ENCODE data around the gene CHN2.

Gene CHN2

DNA sequence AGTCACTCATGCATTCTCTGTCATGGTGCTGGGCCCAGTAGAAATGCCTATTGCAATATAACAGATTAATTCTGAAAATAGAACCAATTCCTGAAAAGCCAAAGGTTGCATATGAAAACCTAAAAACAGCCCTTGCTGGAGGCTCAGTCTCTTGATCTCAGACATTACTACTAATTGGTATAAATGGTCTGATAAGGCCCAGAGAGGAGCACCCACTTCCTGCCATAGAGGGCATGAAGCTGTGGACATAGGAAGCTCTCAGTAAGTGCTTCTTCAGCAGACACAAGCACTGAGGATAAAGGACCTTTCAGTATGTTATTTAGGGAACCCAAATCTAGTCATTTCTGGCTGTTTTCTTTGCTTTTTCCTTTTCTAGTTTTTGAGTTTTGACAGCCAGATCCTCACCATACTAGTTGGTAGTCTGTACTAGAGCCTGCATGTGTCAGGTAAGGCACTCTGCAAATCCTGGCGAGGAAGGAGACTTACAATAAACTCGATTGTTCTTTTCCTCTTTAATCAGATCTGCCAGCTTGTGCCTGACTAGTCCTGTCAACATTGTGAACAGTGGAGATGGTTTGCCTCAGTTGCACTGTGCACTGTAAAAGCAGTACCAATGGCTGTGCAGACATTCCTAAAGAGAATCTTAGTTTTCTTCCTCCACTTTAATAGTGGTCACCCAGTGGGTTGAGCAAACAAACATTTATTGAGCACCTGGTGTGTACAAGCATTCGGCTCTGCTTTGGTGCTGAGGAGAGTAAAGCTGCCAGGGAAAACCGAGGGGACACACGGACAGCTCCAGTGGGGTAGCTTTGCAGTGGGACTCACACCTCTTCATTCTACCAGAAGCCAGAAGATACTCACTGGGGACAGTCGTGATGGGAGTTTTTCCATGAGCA lies 140.9 kb downstream of the CHN2 start:
- no peak for DNase-seq (ENCODE audit: low spot score)

DNA sequence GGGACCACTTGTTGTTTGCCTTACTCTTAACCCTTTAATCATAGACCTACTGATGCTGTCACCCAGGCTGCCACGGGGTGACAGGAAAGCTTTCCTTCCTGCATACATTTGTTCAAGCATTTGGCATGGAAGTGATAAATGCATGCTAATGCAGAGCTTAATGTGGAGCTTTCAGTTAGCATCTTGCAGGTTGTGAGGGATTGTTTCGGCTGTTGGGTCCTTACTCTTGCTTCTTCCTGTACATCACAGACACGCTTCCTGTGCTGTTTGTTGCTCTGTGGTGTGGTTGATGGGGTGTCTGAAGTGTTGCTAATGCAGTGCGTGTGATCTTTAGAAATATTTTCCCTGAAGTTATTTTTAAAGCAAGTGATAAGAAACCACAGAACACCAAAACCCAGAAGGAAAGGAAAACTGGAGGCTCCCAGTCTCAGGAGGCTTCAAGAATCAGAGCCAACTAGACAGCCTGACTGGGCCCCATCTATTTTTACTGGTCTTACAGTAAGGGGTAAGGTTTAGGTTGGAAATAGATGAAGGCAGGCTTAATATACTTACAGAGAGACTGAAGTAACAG lies 143.1 kb downstream of the CHN2 start:
- DNase-seq (ENCODE audit: low spot score): no peak

DNA sequence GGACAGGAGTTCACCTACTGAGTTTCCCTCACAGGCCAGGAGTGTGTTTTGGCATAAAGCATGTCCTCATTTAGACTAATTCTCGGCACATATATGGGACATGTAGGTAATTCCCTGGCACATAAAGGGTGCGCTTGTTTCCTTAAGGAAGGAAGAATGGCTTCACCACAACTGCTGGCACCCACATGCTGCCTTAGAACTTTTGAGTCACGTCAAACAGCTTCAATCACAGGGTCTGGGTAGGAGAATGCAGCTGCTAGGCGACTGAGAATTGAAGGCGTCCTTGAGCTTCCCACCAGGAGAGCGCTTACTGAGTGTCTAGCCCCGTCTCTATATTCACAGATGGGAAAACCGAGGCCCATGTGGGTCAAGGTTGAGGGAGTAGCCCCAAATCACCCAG lies 146.1 kb downstream of the CHN2 start:
- DNase-seq (ENCODE audit: low spot score): no peak

DNA sequence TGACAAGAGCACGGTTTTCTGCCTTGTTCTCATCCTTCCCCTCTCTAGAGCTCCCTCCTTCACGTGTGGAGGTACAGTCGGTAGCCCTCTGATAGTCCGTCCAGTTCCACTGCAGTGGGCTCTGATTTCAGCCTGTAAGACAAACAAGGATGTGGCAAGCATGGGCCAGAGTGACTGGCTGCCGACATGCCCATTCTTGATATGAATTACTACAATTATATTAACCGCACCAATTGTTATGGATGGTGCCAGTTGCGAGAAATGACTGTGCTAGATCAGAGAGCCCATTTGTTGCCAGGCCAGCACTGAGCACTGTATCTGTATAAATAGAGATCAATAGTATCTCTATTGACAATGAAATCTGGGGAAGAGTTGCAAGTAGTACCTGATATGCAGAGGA lies 146.6 kb downstream of the CHN2 start:
- no peak for DNase-seq (ENCODE audit: low spot score)

DNA sequence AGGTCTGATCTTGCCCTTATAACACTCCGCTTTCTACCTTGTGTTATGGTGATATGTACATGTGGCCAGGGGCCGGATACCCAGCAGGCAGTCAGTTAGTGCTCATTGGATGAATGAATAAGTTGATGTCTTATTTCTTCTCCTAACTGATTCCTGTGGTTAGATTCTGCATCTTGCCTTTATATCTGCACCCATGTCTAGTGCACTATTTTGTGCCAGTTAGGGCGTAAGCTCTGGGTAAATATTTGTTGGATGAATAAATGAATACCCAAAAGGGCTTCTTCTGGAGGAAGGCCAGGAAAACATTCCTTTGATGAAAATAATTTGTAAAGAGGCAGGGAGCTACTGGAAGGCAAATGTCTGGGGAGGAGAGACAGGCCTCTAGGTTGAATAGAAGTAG lies 148.2 kb downstream of the CHN2 start:
- DNase-seq (ENCODE audit: low spot score): no peak

DNA sequence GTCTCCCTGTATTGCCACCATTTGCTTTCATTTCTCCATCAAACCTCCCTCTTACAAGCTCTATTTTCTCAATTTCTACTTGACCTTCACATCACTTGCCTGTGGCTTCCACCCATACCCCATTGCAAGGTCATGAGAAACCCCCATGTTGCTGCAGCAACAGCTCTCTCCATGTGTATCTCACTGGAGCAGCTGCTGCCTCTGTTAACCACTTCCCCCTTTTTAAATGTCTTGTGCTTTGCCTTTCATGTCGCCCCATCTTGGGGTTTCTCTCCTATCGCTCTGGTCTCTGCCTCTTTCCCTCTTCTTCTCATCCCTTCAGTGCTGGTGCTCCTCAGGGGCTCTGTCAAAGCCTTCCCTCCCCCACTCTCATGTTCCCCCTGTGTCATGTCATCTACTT lies 148.8 kb downstream of the CHN2 start:
- no peak for DNase-seq (ENCODE audit: low spot score)

DNA sequence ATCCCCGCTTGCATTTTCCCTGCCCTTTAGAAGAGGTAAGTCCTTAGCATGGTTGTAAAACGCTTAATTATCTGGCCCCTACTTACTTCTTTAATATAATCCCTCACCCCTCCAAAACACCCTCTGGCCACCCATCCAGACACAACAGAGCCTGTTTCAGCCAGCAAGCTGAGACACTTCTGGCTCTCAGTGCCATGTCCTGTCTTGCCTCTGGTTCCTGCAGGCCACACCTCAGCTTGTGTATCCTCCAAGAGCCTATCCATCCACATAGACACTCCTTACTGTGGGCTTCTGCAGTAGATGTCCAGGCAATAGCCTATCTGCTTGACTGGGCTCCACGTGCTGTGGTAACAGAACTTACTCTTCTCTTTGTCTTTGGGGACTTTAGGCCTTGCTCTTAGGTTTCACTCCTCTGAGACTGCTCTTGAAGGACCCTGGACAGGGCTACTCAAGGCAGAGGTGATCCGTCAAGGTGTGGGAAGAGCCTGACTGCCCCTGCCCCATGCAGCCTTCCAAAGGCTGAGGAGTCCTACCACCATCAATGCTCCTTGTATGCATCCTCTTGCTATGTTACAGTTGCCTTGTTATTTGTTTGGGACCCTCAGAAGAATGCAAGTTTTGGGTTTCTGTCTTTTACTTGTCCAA lies 149.9 kb downstream of the CHN2 start:
- DNase-seq (ENCODE audit: low spot score): no peak

DNA sequence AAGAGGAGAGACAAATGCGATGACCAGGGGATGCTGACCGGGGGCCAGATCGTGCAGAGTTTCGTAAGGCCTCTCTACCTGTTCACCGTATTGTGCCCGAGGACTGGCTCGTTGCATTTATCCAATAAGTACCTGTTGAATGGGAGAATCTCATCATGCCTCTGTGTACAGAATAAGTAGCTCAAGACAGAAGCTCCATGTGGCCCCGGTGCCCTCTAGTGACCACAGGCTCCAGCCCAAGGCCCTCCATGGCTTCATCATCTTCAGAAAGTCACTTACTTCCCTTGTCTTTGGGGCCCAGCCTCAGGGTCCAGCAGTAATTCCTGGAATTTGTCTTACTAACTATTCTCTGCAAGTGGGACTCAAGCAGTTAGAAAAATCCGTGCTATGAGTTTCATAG lies 151.0 kb downstream of the CHN2 start:
- DNase-seq (ENCODE audit: low spot score): no peak

DNA sequence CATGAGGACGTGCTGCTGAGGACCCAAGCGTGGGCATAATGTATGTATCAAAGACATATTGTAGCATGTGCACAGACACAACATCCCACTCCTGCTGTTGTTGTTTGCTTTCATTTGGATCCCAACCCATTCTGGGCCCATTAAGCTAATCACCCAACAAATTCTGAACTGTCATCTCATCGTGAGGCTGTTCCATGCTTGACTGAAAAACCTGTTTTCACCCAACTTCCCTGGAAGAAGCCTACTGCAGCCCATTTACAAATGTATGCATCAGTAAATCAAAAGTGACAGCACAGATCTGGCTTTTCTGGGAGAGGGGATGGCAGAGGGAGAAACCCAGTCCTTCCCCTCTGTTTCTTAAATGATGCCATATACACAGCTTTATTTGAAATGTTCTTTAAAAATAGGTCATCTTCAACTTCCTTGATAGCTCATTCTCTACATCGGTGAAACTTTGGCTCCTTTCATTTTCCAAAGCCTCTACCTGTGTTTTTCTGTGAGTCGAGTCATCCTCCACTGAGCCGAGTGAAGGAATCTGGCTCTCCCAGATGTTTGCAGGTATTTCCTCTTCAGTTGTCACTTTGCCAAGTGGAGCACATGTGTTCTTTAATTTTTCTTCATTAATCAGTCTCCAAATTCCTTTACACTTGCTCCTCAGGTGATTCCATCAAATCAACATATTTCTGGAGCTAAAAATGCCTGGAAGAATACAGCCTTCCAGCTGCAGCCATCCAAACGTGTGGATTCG lies 151.8 kb downstream of the CHN2 start:
- DNase-seq (ENCODE audit: low spot score): no peak

DNA sequence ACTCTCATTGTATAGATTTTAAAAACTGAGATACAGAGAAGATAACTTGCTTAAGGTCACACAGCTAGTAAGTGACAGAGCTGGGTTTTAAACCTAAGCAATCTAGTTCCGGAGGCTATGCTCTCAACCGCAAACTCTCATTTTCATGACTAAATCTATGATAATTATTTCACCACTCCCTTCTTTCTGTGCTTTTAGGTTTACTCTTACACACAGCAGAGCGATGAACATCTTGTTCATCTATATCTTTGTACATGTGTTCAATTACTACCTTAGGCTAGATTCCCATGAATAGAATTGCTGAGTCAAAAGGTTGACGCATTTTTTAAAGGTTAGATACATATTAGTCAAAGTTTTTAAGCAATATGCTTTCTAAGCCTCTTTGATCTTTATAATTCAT lies 154.8 kb downstream of the CHN2 start:
- DNase-seq (ENCODE audit: low spot score): no peak

DNA sequence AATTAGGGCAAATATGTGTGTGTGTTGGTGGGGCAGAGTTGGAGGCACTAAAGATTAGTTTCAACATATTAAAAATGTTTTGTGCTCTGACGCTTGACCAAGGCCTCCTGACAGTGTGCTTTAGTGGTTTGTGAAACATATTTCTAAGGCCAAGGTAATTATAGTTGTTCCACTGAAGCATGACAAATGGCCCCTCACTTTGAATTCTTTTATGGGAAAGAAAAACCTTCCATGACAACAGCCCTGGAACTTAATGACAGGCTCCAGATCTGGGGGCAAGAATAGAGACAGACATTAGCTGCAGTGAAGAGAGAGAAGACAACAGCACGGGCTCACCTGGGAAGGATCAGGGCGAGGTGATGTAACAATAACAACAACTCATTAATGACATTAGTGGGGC lies 155.8 kb downstream of the CHN2 start:
- DNase-seq (ENCODE audit: low spot score): no peak

DNA sequence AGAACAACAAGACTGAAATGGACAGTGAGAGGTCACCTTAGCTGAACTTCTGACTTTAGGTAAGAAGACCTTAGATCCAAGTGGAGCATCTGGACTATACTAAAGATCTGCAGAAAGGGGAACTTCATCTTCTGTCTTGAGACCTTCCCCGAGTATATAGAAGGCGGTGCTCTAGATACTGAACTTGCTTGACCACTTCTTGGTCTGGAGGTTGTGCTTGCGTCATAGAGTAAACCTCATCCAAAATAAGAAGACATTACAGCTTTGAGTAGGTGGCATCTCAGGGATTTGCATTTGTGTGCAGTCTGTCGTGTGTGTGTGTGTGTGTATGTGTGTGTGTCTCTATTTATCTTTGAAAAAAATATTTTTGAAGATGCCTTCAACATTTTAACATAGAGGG lies 157.5 kb downstream of the CHN2 start:
- DNase-seq (ENCODE audit: low spot score): no peak

DNA sequence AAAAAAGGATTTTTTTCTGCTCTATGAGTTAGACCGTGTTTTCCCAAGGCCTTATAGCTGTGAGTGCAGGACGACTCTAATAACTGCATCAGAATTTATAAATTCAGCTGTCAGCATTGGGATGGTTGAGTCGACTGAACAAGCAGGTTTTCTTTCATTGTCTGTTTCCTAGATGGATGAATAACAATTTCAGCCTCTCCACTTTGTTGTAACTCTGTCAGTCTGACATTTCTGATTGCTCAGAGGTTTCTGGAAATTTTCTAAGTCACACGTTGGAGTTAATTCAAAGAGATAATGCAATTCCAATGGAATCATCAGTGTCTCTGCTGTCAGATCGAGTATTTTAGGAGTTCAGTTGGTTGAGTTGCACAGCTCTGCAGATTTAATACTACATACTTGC lies 159.2 kb downstream of the CHN2 start:
- DNase-seq (ENCODE audit: low spot score): no peak

DNA sequence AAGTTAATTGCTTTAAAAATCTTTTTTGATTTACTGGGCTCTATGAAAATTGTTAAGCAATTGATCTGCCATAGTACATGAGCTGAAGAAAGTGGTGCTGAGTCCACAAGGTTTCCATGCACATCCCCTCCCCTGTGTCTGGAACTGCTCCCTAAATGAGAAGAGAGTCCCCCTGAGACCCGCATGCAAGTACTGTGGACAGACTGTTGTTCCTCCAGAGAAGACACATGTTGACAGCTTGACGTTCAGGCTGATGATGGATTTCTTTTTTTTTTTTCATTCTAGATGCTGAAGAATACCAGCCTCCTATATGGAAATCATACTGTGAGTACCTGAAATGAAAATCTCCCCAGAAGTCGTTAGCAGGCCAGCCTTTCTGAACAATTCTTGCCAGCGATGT lies 159.8 kb downstream of the CHN2 start:
- DNase-seq (ENCODE audit: low spot score): no peak

DNA sequence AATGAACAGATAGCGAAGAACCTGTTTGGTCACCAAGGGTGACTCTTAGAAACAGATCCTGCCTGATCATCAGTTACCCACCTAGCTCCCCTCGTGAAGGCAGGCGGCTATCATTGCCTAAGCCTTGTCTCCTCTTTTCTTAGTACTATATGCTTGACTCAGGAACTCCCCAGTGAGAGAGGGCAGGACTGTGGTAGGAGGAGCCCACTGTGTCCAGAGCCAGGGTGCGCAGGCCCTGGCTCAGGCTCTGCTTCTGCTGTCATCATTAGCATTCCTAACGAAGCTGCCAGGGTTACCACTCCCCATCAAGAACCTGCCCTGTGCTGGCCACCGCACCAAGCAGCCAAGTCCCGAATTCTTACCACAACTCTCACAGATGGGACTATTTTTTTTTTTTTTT lies 160.8 kb downstream of the CHN2 start:
- no peak for DNase-seq (ENCODE audit: low spot score)

DNA sequence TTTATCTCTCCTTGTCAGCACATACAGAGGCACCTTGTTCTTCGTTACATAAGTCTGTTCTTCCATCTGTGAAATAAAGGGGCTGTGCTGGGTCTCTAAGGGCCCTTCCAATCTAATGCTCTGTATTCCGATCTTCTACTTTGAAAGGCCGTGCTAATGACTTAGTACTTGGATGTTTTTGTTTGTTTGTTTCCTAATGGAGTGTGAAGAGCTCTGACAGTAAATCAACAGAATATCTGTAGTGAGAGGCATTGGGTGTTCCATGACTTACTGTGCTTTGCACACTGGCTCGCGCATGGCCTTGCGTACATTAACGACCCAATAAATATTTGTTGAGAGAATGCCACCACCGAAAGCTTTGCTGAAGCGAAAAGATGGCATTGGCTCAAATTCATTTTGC lies 162.1 kb downstream of the CHN2 start:
- DNase-seq (ENCODE audit: low spot score): no peak

DNA sequence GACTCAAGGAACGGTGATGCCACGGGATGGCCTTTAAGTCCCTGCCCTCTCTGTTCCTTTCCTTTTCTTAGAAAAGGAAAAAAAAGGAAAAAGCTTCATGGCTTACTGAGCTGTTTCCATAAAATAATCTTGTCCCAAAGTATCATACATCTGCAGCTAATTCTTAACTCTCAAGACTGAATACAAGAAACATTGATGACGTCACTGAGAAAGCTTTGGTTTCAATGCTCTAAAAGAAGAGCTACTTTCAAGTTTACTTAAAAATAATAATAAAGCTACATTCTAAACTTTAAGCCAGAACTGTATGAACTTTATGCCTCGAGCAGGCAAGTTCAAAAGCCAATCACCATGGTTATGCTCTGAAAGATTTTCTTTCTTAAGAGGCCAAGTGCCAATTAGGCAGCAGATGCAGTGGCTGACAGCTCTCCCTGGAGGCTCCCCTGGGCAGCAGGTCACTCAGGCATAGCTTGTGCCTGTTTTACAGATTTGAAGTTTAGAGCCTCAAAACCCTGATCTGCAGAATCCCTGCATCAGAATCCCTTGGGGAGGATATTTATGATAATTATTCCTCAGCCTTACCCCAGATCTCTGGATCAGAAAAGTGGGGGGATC lies 165.0 kb downstream of the CHN2 start:
- no peak for DNase-seq (ENCODE audit: low spot score)

DNA sequence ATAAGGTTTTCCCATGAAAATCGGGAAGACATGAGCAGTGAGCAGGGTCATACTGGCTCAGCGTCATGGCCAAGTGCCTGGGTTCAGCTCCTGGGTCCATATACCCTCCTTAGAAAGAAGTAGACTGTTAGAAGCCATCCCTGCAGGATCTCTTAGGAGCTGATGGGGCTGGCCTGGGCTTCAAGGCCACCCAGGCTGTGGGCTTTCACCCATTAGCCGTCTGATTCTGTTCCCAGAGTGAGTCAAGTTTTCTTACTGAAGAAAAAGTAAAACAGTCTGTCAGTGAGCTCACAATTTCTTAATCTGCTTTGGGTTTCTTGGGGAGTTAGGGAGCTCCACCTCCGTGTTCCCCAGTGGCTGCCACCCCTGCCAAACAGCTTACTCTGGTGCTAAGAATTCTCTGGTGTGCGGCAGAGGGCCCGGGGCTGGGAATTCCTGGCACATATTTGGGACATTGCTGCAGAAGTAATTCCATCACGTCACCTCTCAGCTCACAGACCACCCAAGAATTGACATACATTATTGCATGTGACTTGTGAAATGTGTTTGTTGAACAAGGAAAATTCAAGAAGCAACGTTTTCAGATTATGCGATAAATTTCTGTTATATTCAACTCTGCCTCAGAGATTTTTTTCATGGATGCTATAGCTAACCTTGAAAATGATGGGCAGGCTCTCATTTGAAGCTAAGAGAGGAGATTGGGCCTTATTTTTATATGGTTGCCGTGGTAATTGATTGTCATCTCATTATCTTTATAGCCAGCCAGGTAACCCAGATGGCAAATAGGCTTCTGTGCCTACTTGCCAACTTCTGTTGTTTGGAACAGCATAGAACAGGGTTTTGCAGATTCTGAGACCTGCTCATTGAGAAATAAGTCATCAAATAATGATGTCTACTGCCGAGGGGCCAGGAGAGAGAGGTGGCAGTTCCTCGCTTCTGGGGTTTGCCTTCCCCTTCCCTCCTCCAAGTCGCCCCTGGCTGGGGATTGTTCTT lies 166.4 kb downstream of the CHN2 start:
- no peak for DNase-seq (ENCODE audit: low spot score)

DNA sequence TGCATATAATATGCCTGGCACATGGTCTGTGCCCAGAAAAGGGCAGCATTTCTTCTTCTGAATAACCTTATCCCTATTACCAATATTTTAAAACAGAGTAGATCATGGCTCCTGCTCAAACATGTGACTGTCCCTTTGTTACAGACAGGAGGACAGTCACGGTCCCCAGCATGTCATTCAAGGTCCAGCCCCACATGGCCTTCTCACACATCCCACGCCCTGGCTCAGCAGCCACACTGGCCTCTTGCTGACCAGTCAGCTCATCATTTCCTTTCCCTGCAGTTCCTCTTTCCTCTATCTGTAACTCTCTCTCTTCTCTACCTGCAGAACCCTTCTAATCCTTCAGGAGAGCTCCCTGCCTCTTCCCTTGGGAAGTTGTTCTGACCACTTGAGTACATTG lies 167.8 kb downstream of the CHN2 start:
- no peak for DNase-seq (ENCODE audit: low spot score)

DNA sequence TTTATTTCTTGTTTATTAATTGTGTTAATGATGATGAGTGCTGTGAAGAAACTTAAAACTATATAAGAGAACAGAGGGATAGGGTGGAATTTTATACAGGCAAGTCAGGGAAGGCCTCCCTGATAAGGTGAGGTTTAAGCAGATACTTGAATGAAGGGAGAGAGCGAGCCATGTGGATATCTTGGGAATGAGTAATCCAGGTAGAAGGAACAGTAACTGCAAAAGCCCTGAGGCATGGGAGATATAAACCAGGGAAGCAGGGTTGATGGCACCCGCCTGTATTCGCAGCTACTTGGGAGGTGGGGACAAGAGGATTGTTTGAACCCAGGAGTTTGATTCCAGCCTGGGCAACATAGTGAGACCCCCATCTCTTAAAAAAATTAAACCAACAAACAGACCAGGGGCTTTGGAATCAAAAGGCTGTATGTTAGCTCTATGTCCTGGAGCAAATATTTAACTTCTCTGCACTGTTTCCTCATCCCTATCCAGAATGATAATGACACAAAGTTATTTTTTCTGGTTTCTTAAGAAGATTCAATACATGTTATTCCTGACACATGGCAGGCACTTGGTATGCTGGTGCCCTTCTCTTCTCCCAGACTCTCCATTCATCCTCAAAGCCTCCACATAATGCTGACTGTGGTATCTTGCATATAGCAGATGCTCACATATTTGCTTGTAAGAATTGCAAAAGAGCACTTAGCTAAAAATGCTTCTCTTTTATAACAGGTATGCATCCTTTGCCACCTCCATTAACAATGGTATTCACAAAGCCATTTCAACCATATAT lies 169.3 kb downstream of the CHN2 start:
- DNase-seq (ENCODE audit: low spot score): no peak
